Hepatocyte (in vitro differentiated cells): ENCODE data around the gene IGF2.

Source experiments
- CTCF ChIP-seq: fragments of 200-600 bp; sonication (generic); IDR thresholded peaks from 2 replicates; pipeline ENCODE4 v1.5.1; 2016; ENCODE audit warnings: antibody characterized with exemption, mild to moderate bottlenecking; ENCODE audit not compliant: poor library complexity
- EZH2 ChIP-seq: fragments of 200-600 bp; sonication (generic); IDR thresholded peaks from 2 replicates; pipeline ENCODE4 v1.6.1; 2016; ENCODE audit warnings: antibody characterized with exemption, mild to moderate bottlenecking, borderline replicate concordance

GRCh38 chr11:2171591-2172003, 32.4 kb upstream of the IGF2 start, which contains the start of gene TH:
- TF ChIP-seq CTCF (no peak), EZH2 (no peak)
